DOHH2 (cell line): Measurements from ENCODE around the gene THAP11.

Experiments used
- EZH2phosphoT487 ChIP-seq: fragments of 200-600 bp; sonication (generic); IDR thresholded peaks from 2 replicates; pipeline ENCODE4 v1.6.1; 2017; ENCODE audit warnings: borderline replicate concordance, mild to moderate bottlenecking, antibody characterized with exemption, low read length, moderate library complexity, mixed read lengths
- TF ChIP-seq, protein P1 (sequence below): fragments of 200-600 bp; sonication (generic); IDR thresholded peaks from one replicate; pipeline ENCODE4 v1.5.1; 2014; ENCODE audit warnings: antibody characterized with exemption, mild to moderate bottlenecking, low read depth, low read length; ENCODE audit not compliant: poor library complexity, severe bottlenecking

DNA sequence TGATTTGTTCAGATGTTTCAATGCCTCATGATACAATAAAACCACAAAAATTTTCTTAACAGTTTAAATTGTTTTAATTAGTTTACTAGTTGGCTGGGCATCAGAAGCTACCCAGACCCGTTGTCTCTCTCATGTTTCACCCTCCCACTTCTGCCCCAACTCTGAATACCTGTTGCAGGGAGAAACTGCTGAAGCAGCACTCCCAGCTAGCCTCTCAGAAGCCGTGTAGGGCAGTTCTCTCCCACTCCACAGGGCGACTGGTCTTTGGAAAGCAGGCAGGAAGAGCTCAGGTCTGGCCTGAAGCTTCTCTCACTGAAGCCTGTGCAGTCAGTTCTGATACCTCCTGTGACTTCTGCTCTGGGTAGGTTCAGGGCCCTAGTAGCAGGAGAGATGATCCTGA is 29.1 kb downstream of the THAP11 start:
- TF ChIP-seq, protein P1, sequence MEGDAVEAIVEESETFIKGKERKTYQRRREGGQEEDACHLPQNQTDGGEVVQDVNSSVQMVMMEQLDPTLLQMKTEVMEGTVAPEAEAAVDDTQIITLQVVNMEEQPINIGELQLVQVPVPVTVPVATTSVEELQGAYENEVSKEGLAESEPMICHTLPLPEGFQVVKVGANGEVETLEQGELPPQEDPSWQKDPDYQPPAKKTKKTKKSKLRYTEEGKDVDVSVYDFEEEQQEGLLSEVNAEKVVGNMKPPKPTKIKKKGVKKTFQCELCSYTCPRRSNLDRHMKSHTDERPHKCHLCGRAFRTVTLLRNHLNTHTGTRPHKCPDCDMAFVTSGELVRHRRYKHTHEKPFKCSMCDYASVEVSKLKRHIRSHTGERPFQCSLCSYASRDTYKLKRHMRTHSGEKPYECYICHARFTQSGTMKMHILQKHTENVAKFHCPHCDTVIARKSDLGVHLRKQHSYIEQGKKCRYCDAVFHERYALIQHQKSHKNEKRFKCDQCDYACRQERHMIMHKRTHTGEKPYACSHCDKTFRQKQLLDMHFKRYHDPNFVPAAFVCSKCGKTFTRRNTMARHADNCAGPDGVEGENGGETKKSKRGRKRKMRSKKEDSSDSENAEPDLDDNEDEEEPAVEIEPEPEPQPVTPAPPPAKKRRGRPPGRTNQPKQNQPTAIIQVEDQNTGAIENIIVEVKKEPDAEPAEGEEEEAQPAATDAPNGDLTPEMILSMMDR = no peak
- TF ChIP-seq EZH2phosphoT487 = no peak
